HG03064 (cell line): ENCODE results near the gene CHKA.
A peak's percentile ranks its signal among the peaks of the same experiment; 100 is the strongest.

Experiments used
- ATAC-seq: cut with Tn5 transposase; IDR thresholded peaks from one replicate; pipeline ENCODE4 v1.9.1; 2021; ENCODE audit warnings: low read depth; ENCODE audit not compliant: unreplicated experiment

CHKA gene

GRCh38 chr11:68121067-68121899 lies at the start of gene CHKA:
CHKA (minus strand) TSS chr11:68121388; CDS start chr11:68121177, 211 bp downstream.
- peak; percentile 67 for ATAC-seq

- no peak for ATAC-seq
Observed at GRCh38 chr11:68169442-68169841, 48.3 kb upstream of the CHKA start.

GRCh38 chr11:68168694-68169093 lies 47.5 kb upstream of the CHKA start:
- no peak for ATAC-seq

- no peak for ATAC-seq
Observed at GRCh38 chr11:68167474-68167873, 46.3 kb upstream of the CHKA start.

- no peak for ATAC-seq
Observed at GRCh38 chr11:68166969-68167368, 45.8 kb upstream of the CHKA start.

GRCh38 chr11:68165601-68166000 lies 44.4 kb upstream of the CHKA start:
- ATAC-seq = no peak

- ATAC-seq = no peak
Observed at GRCh38 chr11:68164437-68164836, 43.2 kb upstream of the CHKA start.

- no peak for ATAC-seq
Observed at GRCh38 chr11:68163691-68164090, 42.5 kb upstream of the CHKA start.

- ATAC-seq = no peak
Observed at GRCh38 chr11:68160100-68160695, 39.0 kb upstream of the CHKA start.

- no peak for ATAC-seq
Observed at GRCh38 chr11:68159665-68160064, 38.5 kb upstream of the CHKA start.

GRCh38 chr11:68159161-68159560 lies 38.0 kb upstream of the CHKA start:
- no peak for ATAC-seq

- no peak for ATAC-seq
Observed at GRCh38 chr11:68158580-68158979, 37.4 kb upstream of the CHKA start.

- no peak for ATAC-seq
Observed at GRCh38 chr11:68153742-68154141, 32.6 kb upstream of the CHKA start.

- ATAC-seq = no peak
Observed at GRCh38 chr11:68150037-68150436, 28.8 kb upstream of the CHKA start.

- ATAC-seq = no peak
Observed at GRCh38 chr11:68149417-68149816, 28.2 kb upstream of the CHKA start.

- no peak for ATAC-seq
Observed at GRCh38 chr11:68148879-68149278, 27.7 kb upstream of the CHKA start.

- ATAC-seq = no peak
Observed at GRCh38 chr11:68148071-68148805, 27.1 kb upstream of the CHKA start.

- no peak for ATAC-seq
Observed at GRCh38 chr11:68146704-68147474, 25.7 kb upstream of the CHKA start.

GRCh38 chr11:68146010-68146540 lies 24.9 kb upstream of the CHKA start:
- no peak for ATAC-seq

- ATAC-seq = no peak
Observed at GRCh38 chr11:68145120-68145866, 24.1 kb upstream of the CHKA start.
